Skeletal muscle cell (primary cell): ENCODE measurements around the gene GSTP1.
"Not testable (repeated sequence)": the region's sequence is repeated elsewhere in the genome, so short reads cannot be mapped to it uniquely, and the experiment has no call there.

Experiments used
- DNase-seq: peaks from one replicate; pipeline ENCODE4 v3.0.0-alpha.2; 2010; ENCODE audit warnings: low read depth
- H3K4me3 ChIP-seq: 2 replicates; pipeline ENCODE4 v1.5.1; 2011; ENCODE audit warnings: low read depth, mild to moderate bottlenecking, control low read depth, low read length, moderate library complexity

The GSTP1 gene

GRCh38 chr11:67592880-67593564 is 9.4 kb downstream of the GSTP1 start:
- no peak overlapping the region for H3K4me3 ChIP-seq
- no peak for DNase-seq

GRCh38 chr11:67593565-67593905 is 9.9 kb downstream of the GSTP1 start:
- no peak overlapping the region for H3K4me3 ChIP-seq
- no peak for DNase-seq

GRCh38 chr11:67594480-67594879 is 10.9 kb downstream of the GSTP1 start:
- no peak for DNase-seq
- H3K4me3 ChIP-seq = no peak overlapping the region

- no peak for DNase-seq
- H3K4me3 ChIP-seq = no peak overlapping the region
These were observed 13.2 kb downstream of the GSTP1 start for GRCh38 chr11:67596753-67597300.

- H3K4me3 ChIP-seq, DNase-seq: not testable (repeated sequence)
These were observed 13.8 kb downstream of the GSTP1 start for GRCh38 chr11:67597458-67597857.

GRCh38 chr11:67597963-67598362 is 14.4 kb downstream of the GSTP1 start:
- not testable (repeated sequence) for DNase-seq, H3K4me3 ChIP-seq

GRCh38 chr11:67599149-67599548 is 15.5 kb downstream of the GSTP1 start:
- DNase-seq = no peak

GRCh38 chr11:67600324-67601029 is 16.9 kb downstream of the GSTP1 start:
- no peak overlapping the region for H3K4me3 ChIP-seq
- DNase-seq = no peak

More at GRCh38 chr11:67599149-67599548, 15.5 kb downstream of the GSTP1 start:
- H3K4me3 ChIP-seq = no peak overlapping the region

GRCh38 chr11:67601098-67601497 is 17.5 kb downstream of the GSTP1 start:
- DNase-seq = no peak

GRCh38 chr11:67604119-67604518 is 20.5 kb downstream of the GSTP1 start:
- not testable (repeated sequence) for H3K4me3 ChIP-seq, DNase-seq

More at GRCh38 chr11:67601098-67601497, 17.5 kb downstream of the GSTP1 start:
- no peak overlapping the region for H3K4me3 ChIP-seq

GRCh38 chr11:67604815-67605214 is 21.2 kb downstream of the GSTP1 start:
- H3K4me3 ChIP-seq = no peak overlapping the region
- no peak for DNase-seq

GRCh38 chr11:67605231-67606011 is 21.8 kb downstream of the GSTP1 start:
- no peak overlapping the region for H3K4me3 ChIP-seq
- no peak for DNase-seq

GRCh38 chr11:67606093-67606491 is 22.5 kb downstream of the GSTP1 start:
- DNase-seq = no peak

GRCh38 chr11:67606492-67607295 is 23.1 kb downstream of the GSTP1 start, which contains the start of gene NDUFV1:
Gene NDUFV1, plus strand, starts transcription at chr11:67606936. Its CDS starts 69 bp downstream, at chr11:67607005.
- peak within 1 kb of the TSS; percentile 100 for H3K4me3 ChIP-seq
- DNase-seq = peak; percentile 66

More at GRCh38 chr11:67606093-67606491, 22.5 kb downstream of the GSTP1 start:
- peak overlapping the region; percentile 100 for H3K4me3 ChIP-seq

GRCh38 chr11:67607507-67607906 is 23.9 kb downstream of the GSTP1 start:
- no peak for DNase-seq
- H3K4me3 ChIP-seq = peak overlapping the region; percentile 100

GRCh38 chr11:67608486-67608885 is 24.9 kb downstream of the GSTP1 start:
- DNase-seq = no peak
- no peak overlapping the region for H3K4me3 ChIP-seq

- no peak for DNase-seq
- no peak overlapping the region for H3K4me3 ChIP-seq
These were observed 25.7 kb downstream of the GSTP1 start for GRCh38 chr11:67609316-67609715.

- no peak for DNase-seq
These were observed 26.8 kb downstream of the GSTP1 start for GRCh38 chr11:67610302-67610868.

GRCh38 chr11:67611165-67611564 is 27.6 kb downstream of the GSTP1 start:
- DNase-seq = no peak
- H3K4me3 ChIP-seq = no peak overlapping the region

More at GRCh38 chr11:67610302-67610868, 26.8 kb downstream of the GSTP1 start:
- no peak overlapping the region for H3K4me3 ChIP-seq
